Measurements from ENCODE around the gene ACSS1.
A peak's percentile ranks its signal among the peaks of the same experiment; 100 is the strongest.

- no peak for TF ChIP-seq CTCF (IDR thresholded peaks at IDR 0.05)
- no peak for TF ChIP-seq POLR2A (IDR thresholded peaks at IDR 0.05)
- peak in 1 of 4 donors; percentile 20 for TF ChIP-seq EP300 (IDR thresholded peaks at IDR 0.05)
These were observed 2.0 kb downstream of the ACSS1 start for GRCh38 chr20:25055711-25056495.

Measured in upper lobe of left lung (tissue), 4 donors.